SK-N-SH (cell line): ENCODE measurements around the gene MOBP.

ENCODE experiments used
- CTCF ChIP-seq: fragments of 200-600 bp; sonication (generic); IDR thresholded peaks from 2 replicates; pipeline ENCODE4 v1.6.1; 2017; ENCODE audit warnings: antibody characterized with exemption, mild to moderate bottlenecking, moderate library complexity
- EZH2phosphoT487 ChIP-seq: fragments of 200-600 bp; sonication (generic); IDR thresholded peaks from 2 replicates; pipeline ENCODE4 v1.6.1; 2017; ENCODE audit warnings: low read depth, mixed run types, mild to moderate bottlenecking, antibody characterized with exemption, moderate library complexity, borderline replicate concordance
- FOXM1 ChIP-seq: IDR thresholded peaks from 2 replicates; pipeline ENCODE4 v1.4.0; 2012; ENCODE audit warnings: low read depth, mild to moderate bottlenecking
- MAX ChIP-seq: IDR thresholded peaks from 2 replicates; pipeline ENCODE4 v1.4.0; 2012; ENCODE audit warnings: low read depth
- MXI1 ChIP-seq: IDR thresholded peaks from 2 replicates; pipeline ENCODE4 v1.6.1; 2012; ENCODE audit warnings: mild to moderate bottlenecking, low read depth, low read length, improper control_type of control experiment
- RAD21 ChIP-seq: IDR thresholded peaks from 2 replicates; pipeline ENCODE4 v1.6.1; 2012; ENCODE audit warnings: mild to moderate bottlenecking, low read length
- REST ChIP-seq: IDR thresholded peaks from 2 replicates; pipeline ENCODE4 v1.6.1; 2012; ENCODE audit warnings: mild to moderate bottlenecking, low read depth, low read length, moderate library complexity
- SIN3A ChIP-seq: IDR thresholded peaks from 2 replicates; pipeline ENCODE4 v1.6.1; 2012; ENCODE audit warnings: low read depth, mild to moderate bottlenecking, low read length, moderate library complexity, borderline replicate concordance
- USF2 ChIP-seq: fragments of 150-350 bp; IDR thresholded peaks from 2 replicates; pipeline ENCODE4 v1.6.1; 2017; ENCODE audit warnings: antibody characterized with exemption, low read length, low read depth, borderline replicate concordance

GRCh38 chr3:39440316-39440715 lies 27.2 kb upstream of the MOBP start:
- TF ChIP-seq REST = no peak
- TF ChIP-seq CTCF = no peak
- TF ChIP-seq SIN3A = no peak
- TF ChIP-seq RAD21 = no peak
- no peak for TF ChIP-seq MXI1
- TF ChIP-seq USF2 = no peak
- no peak for TF ChIP-seq MAX
- no peak for TF ChIP-seq FOXM1
- TF ChIP-seq EZH2phosphoT487 = no peak
